HepG2 (cell line): Measurements from ENCODE around the gene CD302. TPM values are rescaled to one million over a fixed set of nuclear protein-coding genes. Genes with fewer than 3 reads are reported as not detected.

Experiments used
- CBFB ChIP-seq: sonication (generic); formaldehyde crosslinking; IDR thresholded peaks from 2 replicates; pipeline ENCODE4 v1.4.0; 2020; ENCODE audit warnings: missing genetic modification reagents
- FLYWCH1 ChIP-seq: sonication (generic); formaldehyde crosslinking; IDR thresholded peaks from 2 replicates; pipeline ENCODE4 v1.8.1; 2023; ENCODE audit warnings: mild to moderate bottlenecking, missing genetic modification reagents
- HMG20A ChIP-seq: IDR thresholded peaks from 2 replicates; pipeline ENCODE4 v1.6.1; 2016; ENCODE audit warnings: borderline replicate concordance
- NFRKB ChIP-seq: fragments of 450-650 bp; IDR thresholded peaks from 2 replicates; pipeline ENCODE4 v1.6.1; 2017
- SKI ChIP-seq: fragments of 450-650 bp; IDR thresholded peaks from one replicate; pipeline ENCODE4 v1.6.1; 2018; ENCODE audit warnings: mild to moderate bottlenecking; ENCODE audit not compliant: partially characterized antibody
- ZBTB42 ChIP-seq: sonication (generic); formaldehyde crosslinking; IDR thresholded peaks from 2 replicates; pipeline ENCODE4 v1.5.0; 2020; ENCODE audit warnings: mild to moderate bottlenecking, missing genetic modification reagents
- ZKSCAN8 ChIP-seq: IDR thresholded peaks from 2 replicates; pipeline ENCODE4 v1.6.1; 2016; ENCODE audit warnings: borderline replicate concordance, missing genetic modification reagents, missing compliant biosample characterization
- ZNF792 ChIP-seq: IDR thresholded peaks from 2 replicates; pipeline ENCODE4 v1.6.1; 2016
- ZNF816 ChIP-seq: sonication (generic); formaldehyde crosslinking; IDR thresholded peaks from 2 replicates; pipeline ENCODE4 v1.8.0; 2022; ENCODE audit warnings: missing genetic modification reagents, mild to moderate bottlenecking, borderline replicate concordance
- ZNF891 ChIP-seq: sonication (generic); formaldehyde crosslinking; IDR thresholded peaks from 2 replicates; pipeline ENCODE4 v1.5.0; 2020; ENCODE audit warnings: mild to moderate bottlenecking, missing genetic modification reagents
- polyA plus RNA-seq, 8 experiments: library from polyadenylated mRNA; depleted of rRNA in 3 of 8; stranded (reverse) in 7 of 8; unstranded in 1 of 8; fragments of >200 nt; fragmentation: Illumina TruSeq in 4 of 8; extraction: Trizol in 4 of 8; gene quantifications; 2 replicates each; pipeline versions ENCODE4 v1.2.1 to v1.2.3, GENCODE V29; 2011 to 2016; ENCODE audit warnings: low read depth in 4 of 8, missing spikeins in 1 of 8, mixed read lengths in 1 of 8; ENCODE audit not compliant: insufficient read depth in 1 of 8
- total RNA-seq, 5 experiments: library from RNA; depleted of rRNA; stranded (reverse); fragments of >200 nt; fragmentation: Illumina TruSeq; extraction: Trizol; gene quantifications; 2 replicates each; pipeline ENCODE4 v1.2.3, GENCODE V29; 2016; ENCODE audit warnings: low read depth in 1 of 5
- TF ChIP-seq, protein P1 (sequence below): sonication (generic); formaldehyde crosslinking; IDR thresholded peaks from 2 replicates; pipeline ENCODE4 v1.4.0; 2020; ENCODE audit warnings: missing genetic modification reagents
- TF ChIP-seq, protein P2 (sequence below): sonication (generic); formaldehyde crosslinking; IDR thresholded peaks from 2 replicates; pipeline ENCODE4 v1.4.0; 2020; ENCODE audit warnings: missing genetic modification reagents, low read depth, mild to moderate bottlenecking, borderline replicate concordance
- TF ChIP-seq, protein P3 (sequence below): sonication (generic); formaldehyde crosslinking; IDR thresholded peaks from 2 replicates; pipeline ENCODE4 v1.5.0; 2020; ENCODE audit warnings: mild to moderate bottlenecking, missing genetic modification reagents
- TF ChIP-seq, protein P4 (sequence below): sonication (generic); formaldehyde crosslinking; IDR thresholded peaks from 2 replicates; pipeline ENCODE4 v1.5.1; 2020; ENCODE audit warnings: mild to moderate bottlenecking, missing genetic modification reagents, borderline replicate concordance

CD302 gene
- total and polyA plus RNA-seq, 2 of the 13 experiments (the other 11 are each of a cell fraction or from before 2014, with no cell fraction given), result 8.0 to 15.6 TPM

DNA sequence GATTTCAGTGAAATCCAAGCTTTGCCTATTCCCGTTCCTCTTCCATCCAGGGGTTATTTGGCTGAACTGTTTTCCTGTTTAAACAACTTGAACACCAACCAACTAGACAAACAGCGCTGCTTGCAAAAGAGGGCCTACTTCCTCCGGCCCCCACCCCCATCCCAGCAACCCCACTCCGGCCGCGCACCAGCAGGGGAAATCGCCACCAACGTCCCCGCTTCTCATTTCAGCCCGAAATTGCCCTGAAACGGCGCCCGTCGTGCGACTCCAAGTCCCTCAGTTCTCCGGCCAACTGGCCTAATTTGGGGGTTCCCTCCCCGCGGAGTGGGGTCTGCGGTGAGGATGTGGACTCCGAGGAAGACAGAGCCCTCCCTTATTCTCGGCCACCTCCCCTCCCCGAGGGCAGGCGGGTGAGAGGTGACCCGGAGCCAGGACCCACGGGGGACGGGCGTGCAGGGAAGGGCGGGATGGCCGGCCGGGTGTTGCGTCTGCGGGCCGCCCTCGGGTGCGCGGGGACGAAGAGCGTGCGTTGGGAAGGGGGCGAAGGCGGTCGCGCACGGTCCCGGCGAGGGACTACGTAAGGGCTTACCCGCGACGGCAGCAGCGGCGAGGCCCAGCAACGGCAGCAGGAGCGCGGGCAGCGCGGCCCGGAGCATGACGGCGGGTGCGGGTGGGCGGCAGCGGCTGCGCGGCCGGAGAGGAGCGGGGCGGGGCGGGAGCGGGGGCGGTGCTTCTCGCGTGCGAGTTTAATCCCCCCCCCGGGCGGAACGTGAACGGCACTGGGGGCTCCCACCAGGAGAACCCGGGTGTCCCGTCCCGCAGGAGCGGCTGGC, at the start of gene CD302 (continued):
- TF ChIP-seq, protein P1, sequence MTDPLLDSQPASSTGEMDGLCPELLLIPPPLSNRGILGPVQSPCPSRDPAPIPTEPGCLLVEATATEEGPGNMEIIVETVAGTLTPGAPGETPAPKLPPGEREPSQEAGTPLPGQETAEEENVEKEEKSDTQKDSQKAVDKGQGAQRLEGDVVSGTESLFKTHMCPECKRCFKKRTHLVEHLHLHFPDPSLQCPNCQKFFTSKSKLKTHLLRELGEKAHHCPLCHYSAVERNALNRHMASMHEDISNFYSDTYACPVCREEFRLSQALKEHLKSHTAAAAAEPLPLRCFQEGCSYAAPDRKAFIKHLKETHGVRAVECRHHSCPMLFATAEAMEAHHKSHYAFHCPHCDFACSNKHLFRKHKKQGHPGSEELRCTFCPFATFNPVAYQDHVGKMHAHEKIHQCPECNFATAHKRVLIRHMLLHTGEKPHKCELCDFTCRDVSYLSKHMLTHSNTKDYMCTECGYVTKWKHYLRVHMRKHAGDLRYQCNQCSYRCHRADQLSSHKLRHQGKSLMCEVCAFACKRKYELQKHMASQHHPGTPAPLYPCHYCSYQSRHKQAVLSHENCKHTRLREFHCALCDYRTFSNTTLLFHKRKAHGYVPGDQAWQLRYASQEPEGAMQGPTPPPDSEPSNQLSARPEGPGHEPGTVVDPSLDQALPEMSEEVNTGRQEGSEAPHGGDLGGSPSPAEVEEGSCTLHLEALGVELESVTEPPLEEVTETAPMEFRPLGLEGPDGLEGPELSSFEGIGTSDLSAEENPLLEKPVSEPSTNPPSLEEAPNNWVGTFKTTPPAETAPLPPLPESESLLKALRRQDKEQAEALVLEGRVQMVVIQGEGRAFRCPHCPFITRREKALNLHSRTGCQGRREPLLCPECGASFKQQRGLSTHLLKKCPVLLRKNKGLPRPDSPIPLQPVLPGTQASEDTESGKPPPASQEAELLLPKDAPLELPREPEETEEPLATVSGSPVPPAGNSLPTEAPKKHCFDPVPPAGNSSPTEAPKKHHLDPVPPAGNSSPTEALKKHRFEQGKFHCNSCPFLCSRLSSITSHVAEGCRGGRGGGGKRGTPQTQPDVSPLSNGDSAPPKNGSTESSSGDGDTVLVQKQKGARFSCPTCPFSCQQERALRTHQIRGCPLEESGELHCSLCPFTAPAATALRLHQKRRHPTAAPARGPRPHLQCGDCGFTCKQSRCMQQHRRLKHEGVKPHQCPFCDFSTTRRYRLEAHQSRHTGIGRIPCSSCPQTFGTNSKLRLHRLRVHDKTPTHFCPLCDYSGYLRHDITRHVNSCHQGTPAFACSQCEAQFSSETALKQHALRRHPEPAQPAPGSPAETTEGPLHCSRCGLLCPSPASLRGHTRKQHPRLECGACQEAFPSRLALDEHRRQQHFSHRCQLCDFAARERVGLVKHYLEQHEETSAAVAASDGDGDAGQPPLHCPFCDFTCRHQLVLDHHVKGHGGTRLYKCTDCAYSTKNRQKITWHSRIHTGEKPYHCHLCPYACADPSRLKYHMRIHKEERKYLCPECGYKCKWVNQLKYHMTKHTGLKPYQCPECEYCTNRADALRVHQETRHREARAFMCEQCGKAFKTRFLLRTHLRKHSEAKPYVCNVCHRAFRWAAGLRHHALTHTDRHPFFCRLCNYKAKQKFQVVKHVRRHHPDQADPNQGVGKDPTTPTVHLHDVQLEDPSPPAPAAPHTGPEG (CRISPR knock-in tag), result peak; percentile 94
- TF ChIP-seq HMG20A (CRISPR knock-in tag), result peak; percentile 47; the same call in 1 of the 2 replicates
- TF ChIP-seq ZNF816 (CRISPR knock-in tag), result peak; percentile 65; the same call in 1 of the 2 replicates
- TF ChIP-seq SKI, result no peak
- TF ChIP-seq, protein P2, sequence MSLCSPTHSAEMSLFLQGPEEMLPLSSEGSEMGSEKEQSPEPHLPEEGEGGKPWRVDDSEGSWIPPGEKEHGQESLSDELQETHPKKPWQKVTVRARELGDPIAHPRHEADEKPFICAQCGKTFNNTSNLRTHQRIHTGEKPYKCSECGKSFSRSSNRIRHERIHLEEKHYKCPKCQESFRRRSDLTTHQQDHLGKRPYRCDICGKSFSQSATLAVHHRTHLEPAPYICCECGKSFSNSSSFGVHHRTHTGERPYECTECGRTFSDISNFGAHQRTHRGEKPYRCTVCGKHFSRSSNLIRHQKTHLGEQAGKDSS, result peak; percentile 60; the same call in 1 of the 2 replicates
- peak; percentile 72; the same call in 1 of the 2 replicates for TF ChIP-seq ZNF792 (CRISPR knock-in tag)
- TF ChIP-seq CBFB, result peak; percentile 28; the same call in 1 of the 2 replicates
- no peak for TF ChIP-seq NFRKB
- TF ChIP-seq, protein P3, sequence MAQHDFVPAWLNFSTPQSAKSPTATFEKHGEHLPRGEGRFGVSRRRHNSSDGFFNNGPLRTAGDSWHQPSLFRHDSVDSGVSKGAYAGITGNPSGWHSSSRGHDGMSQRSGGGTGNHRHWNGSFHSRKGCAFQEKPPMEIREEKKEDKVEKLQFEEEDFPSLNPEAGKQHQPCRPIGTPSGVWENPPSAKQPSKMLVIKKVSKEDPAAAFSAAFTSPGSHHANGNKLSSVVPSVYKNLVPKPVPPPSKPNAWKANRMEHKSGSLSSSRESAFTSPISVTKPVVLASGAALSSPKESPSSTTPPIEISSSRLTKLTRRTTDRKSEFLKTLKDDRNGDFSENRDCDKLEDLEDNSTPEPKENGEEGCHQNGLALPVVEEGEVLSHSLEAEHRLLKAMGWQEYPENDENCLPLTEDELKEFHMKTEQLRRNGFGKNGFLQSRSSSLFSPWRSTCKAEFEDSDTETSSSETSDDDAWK (CRISPR knock-in tag), result no peak
- TF ChIP-seq ZNF891, result peak; percentile 83
- peak; percentile 33; the same call in 1 of the 2 replicates for TF ChIP-seq ZKSCAN8 (CRISPR knock-in tag)
- TF ChIP-seq, protein P4, sequence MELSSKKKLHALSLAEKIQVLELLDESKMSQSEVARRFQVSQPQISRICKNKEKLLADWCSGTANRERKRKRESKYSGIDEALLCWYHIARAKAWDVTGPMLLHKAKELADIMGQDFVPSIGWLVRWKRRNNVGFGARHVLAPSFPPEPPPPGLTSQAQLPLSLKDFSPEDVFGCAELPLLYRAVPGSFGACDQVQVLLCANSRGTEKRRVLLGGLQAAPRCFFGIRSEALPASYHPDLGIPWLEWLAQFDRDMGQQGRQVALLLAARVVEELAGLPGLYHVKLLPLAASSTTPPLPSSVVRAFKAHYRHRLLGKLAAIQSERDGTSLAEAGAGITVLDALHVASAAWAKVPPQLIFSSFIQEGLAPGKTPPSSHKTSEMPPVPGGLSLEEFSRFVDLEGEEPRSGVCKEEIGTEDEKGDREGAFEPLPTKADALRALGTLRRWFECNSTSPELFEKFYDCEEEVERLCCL (CRISPR knock-in tag), result peak; percentile 94
- 0 out of 2 replicates have a peak, but pooled peaks have one; percentile 55 for TF ChIP-seq FLYWCH1
- peak; percentile 54; the same call in 1 of the 2 replicates for TF ChIP-seq ZBTB42 (CRISPR knock-in tag)
